Panc1 (cell line): ENCODE measurements around the gene AGTR1.

ENCODE experiments used
- CTCF ChIP-seq: fragments of 450-650 bp; IDR thresholded peaks from 2 replicates; pipeline ENCODE4 v1.5.1; 2017; ENCODE audit warnings: mild to moderate bottlenecking
- REST ChIP-seq, 2 experiments: IDR thresholded peaks; 2 replicates each; pipeline ENCODE4 v1.6.1; 2011 to 2012; ENCODE audit warnings: low read depth in 2 of 2, control low read depth in 1 of 2, low read length in 1 of 2, mild to moderate bottlenecking in 1 of 2, moderate library complexity in 1 of 2; ENCODE audit not compliant: insufficient read depth in 1 of 2
- TCF7L2 ChIP-seq: IDR thresholded peaks from 2 replicates; pipeline ENCODE4 v1.6.1; 2011; ENCODE audit warnings: mild to moderate bottlenecking, low read depth, low read length, inconsistent platforms

GRCh38 chr3:148755570-148755969 lies 57.9 kb downstream of the AGTR1 start:
- TF ChIP-seq CTCF, result no peak
- TF ChIP-seq TCF7L2, result no peak
- TF ChIP-seq REST (IDR thresholded peaks at IDR 0.05; ENCODE audit: insufficient read depth in 1 of 2, low read depth in 2 of 2, low read length in 1 of 2), result no peak
